ENCODE data around the gene PCGF3. TPM values are rescaled to one million over a fixed set of nuclear protein-coding genes. Genes with fewer than 3 reads are reported as not detected.

The PCGF3 gene
- polyA plus RNA-seq, 4 donors = 27.3 to 71.6 (median 55.3) TPM

GRCh38 chr4:815464-816146 is 110.0 kb downstream of the PCGF3 start:
- FAIRE-seq = no peak
- DNase-seq = peak; percentile 71 to 76
- Histone ChIP-seq H3K4me3 (ENCODE audit: low read depth in 1 of 3, low read length in 3 of 3) (no peak overlapping the region), H3K4me1 (ENCODE audit: control insufficient read depth in 3 of 3, insufficient read depth in 2 of 3, low read depth in 1 of 3, low read length in 2 of 3) (no peaks in the 10 kb centered on the region), H3K27me3 (ENCODE audit: control insufficient read depth in 3 of 3, insufficient read depth in 3 of 3, low read length in 3 of 3) (peaks cover 0 to 16% (median 11%) of the 10 kb centered on the region in 3 donors), H3K27ac (ENCODE audit: low read depth in 1 of 3, low read length in 2 of 3) (no peak overlapping the region), H3K36me3 (ENCODE audit: control insufficient read depth in 3 of 3, insufficient read depth in 2 of 3, low read depth in 1 of 3, low read length in 3 of 3) (no peaks in the 10 kb centered on the region), H3K9me3 (ENCODE audit: control insufficient read depth in 2 of 2, insufficient read depth in 1 of 2, low read depth in 1 of 2, low read length in 1 of 2) (peaks cover 0 to 8% of the 10 kb centered on the region in 2 donors)
- 4 to 16% (median 10%) methylated on average over 11 of the region's 11 CpGs for WGBS, 3 donors

- Histone ChIP-seq H3K4me1 (ENCODE audit: control insufficient read depth in 3 of 3, insufficient read depth in 2 of 3, low read depth in 1 of 3, low read length in 2 of 3) (no peaks in the 10 kb centered on the region), H3K4me3 (ENCODE audit: low read depth in 1 of 3, low read length in 3 of 3) (no peak overlapping the region), H3K36me3 (ENCODE audit: control insufficient read depth in 3 of 3, insufficient read depth in 2 of 3, low read depth in 1 of 3, low read length in 3 of 3) (no peaks in the 10 kb centered on the region), H3K9me3 (ENCODE audit: control insufficient read depth in 2 of 2, insufficient read depth in 1 of 2, low read depth in 1 of 2, low read length in 1 of 2) (peaks cover 0 to 8% of the 10 kb centered on the region in 2 donors), H3K27me3 (ENCODE audit: control insufficient read depth in 3 of 3, insufficient read depth in 3 of 3, low read length in 3 of 3) (peaks cover 0 to 28% (median 18%) of the 10 kb centered on the region in 3 donors), H3K27ac (ENCODE audit: low read depth in 1 of 3, low read length in 2 of 3) (no peak overlapping the region)
- no peak for FAIRE-seq
- WGBS, 3 donors = 87 to 91% (median 89%) methylated on average over 38 to 42 of the region's 42 CpGs
- no peak for DNase-seq
Observed at GRCh38 chr4:818106-818921, 112.7 kb downstream of the PCGF3 start.

- Histone ChIP-seq H3K36me3 (ENCODE audit: control insufficient read depth in 3 of 3, insufficient read depth in 2 of 3, low read depth in 1 of 3, low read length in 3 of 3) (no peaks in the 10 kb centered on the region), H3K27ac (ENCODE audit: low read depth in 1 of 3, low read length in 2 of 3) (no peak overlapping the region), H3K9me3 (ENCODE audit: control insufficient read depth in 2 of 2, insufficient read depth in 1 of 2, low read depth in 1 of 2, low read length in 1 of 2) (peaks cover 0 to 8% of the 10 kb centered on the region in 2 donors), H3K4me1 (ENCODE audit: control insufficient read depth in 3 of 3, insufficient read depth in 2 of 3, low read depth in 1 of 3, low read length in 2 of 3) (no peaks in the 10 kb centered on the region), H3K4me3 (ENCODE audit: low read depth in 1 of 3, low read length in 3 of 3) (no peak overlapping the region), H3K27me3 (ENCODE audit: control insufficient read depth in 3 of 3, insufficient read depth in 3 of 3, low read length in 3 of 3) (peaks cover 4 to 41% (median 23%) of the 10 kb centered on the region in 3 donors)
- 83 to 87% (median 84%) methylated on average over 20 of the region's 20 CpGs for WGBS, 3 donors
- DNase-seq = no peak
- no peak for FAIRE-seq
Observed at GRCh38 chr4:819401-820229, 114.0 kb downstream of the PCGF3 start.

Other genes with a start within 250 kb of the PCGF3 start
- 10 to 100 TPM in 1 of 4 donors, 1 to 10 TPM in 3; 6.5 to 36.8 (median 8.7) TPM for gene ZNF721, start 206.7 kb upstream of the PCGF3 start, polyA plus RNA-seq
- gene PIGG, start 206.6 kb upstream of the PCGF3 start, polyA plus RNA-seq = 10 to 100 TPM; 26.3 to 50.0 (median 39.1) TPM
- gene TMEM271, start 129.5 kb upstream of the PCGF3 start, polyA plus RNA-seq = under 1 TPM in 2 of 4 donors, not detected in 2; 0.04 to 0.22 TPM
- gene PDE6B, start 80.3 kb upstream of the PCGF3 start, polyA plus RNA-seq = 10 to 100 TPM in 1 of 4 donors, 1 to 10 TPM in 1, not detected in 2; 1.8 to 35.2 TPM
- 1,000 to 10,000 TPM in 1 of 4 donors, 100 to 1,000 TPM in 3; 447 to 1,305 (median 893) TPM for gene ATP5ME, start 31.6 kb upstream of the PCGF3 start, polyA plus RNA-seq
- gene MYL5, start 31.3 kb upstream of the PCGF3 start, polyA plus RNA-seq = 100 to 1,000 TPM in 2 of 4 donors, 10 to 100 TPM in 2; 36.1 to 316 (median 159) TPM
- 1 to 10 TPM; 3.4 to 7.8 (median 4.6) TPM for gene SLC49A3, start 16.7 kb upstream of the PCGF3 start, polyA plus RNA-seq
- 1 to 10 TPM in 2 of 4 donors, not detected in 2; 1.4 to 2.6 TPM for gene CPLX1, start 120.3 kb downstream of the PCGF3 start, polyA plus RNA-seq
- 100 to 1,000 TPM in 3 of 4 donors, 10 to 100 TPM in 1; 98.4 to 463 (median 230) TPM for gene GAK, start 226.5 kb downstream of the PCGF3 start, polyA plus RNA-seq
- gene TMEM175, start 226.6 kb downstream of the PCGF3 start, polyA plus RNA-seq = 10 to 100 TPM; 23.1 to 29.5 (median 24.3) TPM

Measured in small intestine (tissue), 7 donors.